Measurements from ENCODE around the gene DDX59.

DDX59 gene

GRCh38 chr1:200669314-200670241 is at the start of gene DDX59:
Gene DDX59, minus strand, starts transcription at chr1:200669907. Its CDS starts 3,167 bp downstream, at chr1:200666740.
- peak; percentile 93 for DNase-seq (ENCODE audit: insufficient read length, low spot score)
- FAIRE-seq = peak; percentile 82

DNA sequence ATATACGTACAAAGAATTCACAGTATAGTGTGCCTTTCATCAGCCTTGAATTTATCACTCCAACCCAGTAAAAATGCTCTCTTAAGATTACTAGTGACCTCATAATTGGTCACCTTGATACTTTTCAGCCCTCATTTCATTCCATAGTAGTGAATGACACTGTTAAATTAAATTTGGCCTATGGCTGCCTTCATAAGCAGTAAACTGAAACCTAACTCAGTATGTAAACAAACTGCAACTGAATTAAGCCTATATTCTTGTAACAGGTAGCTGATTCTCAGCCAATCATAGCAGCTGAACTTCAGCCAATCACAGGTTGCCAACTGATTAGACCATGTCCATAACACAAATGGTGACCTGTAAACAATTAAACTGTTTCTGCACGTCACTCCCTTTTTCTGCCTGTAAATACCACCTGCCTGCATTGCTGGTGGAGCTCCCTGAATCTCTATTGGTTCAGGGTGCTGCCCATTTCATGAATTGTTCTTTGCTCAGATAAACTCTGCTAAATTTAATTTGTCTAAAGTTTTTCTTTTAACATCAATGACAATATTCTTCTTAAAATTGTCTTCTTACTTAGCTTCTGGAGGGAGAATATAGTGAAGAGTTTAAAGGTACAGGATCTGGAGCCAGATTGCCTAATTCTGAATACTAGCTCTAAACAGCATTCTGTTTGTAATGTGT is 44.9 kb upstream of the DDX59 start:
- no peak for FAIRE-seq
- DNase-seq (ENCODE audit: insufficient read length, low spot score) = no peak

GRCh38 chr1:200710166-200710565 is 40.5 kb upstream of the DDX59 start:
- DNase-seq (ENCODE audit: insufficient read length, low spot score) (no peak), FAIRE-seq (no peak)

- DNase-seq (ENCODE audit: insufficient read length, low spot score) (no peak), FAIRE-seq (no peak)
Observed at GRCh38 chr1:200708769-200709168, 39.1 kb upstream of the DDX59 start.

- DNase-seq (ENCODE audit: insufficient read length, low spot score) (no peak), FAIRE-seq (no peak)
Observed at GRCh38 chr1:200708161-200708560, 38.5 kb upstream of the DDX59 start.

DNA sequence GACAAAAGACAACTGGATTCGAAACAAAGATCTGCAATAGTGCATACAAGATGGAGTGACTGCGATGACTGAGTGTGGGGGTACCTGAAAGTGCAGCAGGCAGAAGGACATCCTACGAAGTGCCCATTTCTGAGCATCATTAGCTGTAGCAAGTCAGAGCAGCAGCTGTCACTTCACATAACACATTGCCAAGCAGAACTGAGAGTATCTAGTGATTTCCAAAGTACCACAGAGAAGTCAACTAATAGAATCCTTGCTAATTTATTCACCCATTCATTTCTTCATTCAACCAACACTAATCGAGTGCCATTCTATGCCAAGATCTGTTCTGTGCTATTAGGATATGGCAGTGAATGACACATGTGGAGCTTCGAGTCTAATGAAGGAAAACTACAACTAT is 37.4 kb upstream of the DDX59 start:
- no peak for FAIRE-seq
- no peak for DNase-seq (ENCODE audit: insufficient read length, low spot score)

- no peak for FAIRE-seq
- DNase-seq (ENCODE audit: insufficient read length, low spot score) = no peak
Observed at GRCh38 chr1:200706111-200706814, 36.6 kb upstream of the DDX59 start.

- FAIRE-seq (no peak), DNase-seq (ENCODE audit: insufficient read length, low spot score) (no peak)
Observed at GRCh38 chr1:200704986-200705500, 35.3 kb upstream of the DDX59 start.

DNA sequence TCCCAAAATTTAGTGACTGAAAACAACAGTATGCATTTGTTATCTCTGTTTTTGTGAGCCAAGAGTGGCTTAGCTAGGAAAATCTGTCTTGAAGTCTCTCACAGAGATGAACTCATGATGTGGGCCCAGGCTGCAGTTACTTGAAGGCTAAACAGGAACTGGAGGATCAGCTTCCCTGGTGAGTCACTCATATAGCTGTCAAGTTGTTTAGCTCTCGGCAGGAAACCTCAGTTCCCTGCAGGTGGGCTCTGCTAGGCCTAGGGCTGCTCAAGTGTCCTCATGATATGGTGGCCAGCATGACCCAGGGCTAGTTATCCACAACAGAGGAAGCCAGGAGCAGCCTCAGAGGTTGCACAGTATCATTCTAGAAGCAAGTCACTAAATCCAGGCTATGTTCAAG is 30.2 kb upstream of the DDX59 start:
- peak; percentile 88 for FAIRE-seq
- DNase-seq (ENCODE audit: insufficient read length, low spot score) = peak; percentile 81

GRCh38 chr1:200694738-200695137 is 25.0 kb upstream of the DDX59 start:
- DNase-seq (ENCODE audit: insufficient read length, low spot score) (no peak), FAIRE-seq (no peak)

DNA sequence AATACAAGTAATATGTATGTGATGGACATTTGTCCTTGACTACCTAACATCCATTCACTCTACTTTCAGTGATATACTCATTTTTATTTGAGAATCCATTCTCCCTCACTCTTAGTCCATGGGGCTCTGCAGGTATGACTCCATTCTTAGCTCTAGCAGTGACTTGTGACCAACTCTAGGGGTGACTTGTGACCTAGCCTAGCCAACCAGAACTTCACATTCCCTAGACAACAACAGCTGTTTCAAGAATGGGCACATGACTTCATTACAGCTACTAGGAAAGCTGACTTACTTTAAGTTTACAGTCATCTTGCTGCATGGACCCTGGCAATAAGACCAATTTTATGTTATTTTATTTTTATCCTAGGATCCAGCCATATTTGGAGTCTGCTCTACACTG is 23.6 kb upstream of the DDX59 start:
- FAIRE-seq (no peak), DNase-seq (ENCODE audit: insufficient read length, low spot score) (no peak)

GRCh38 chr1:200692316-200692715 is 22.6 kb upstream of the DDX59 start:
- DNase-seq (ENCODE audit: insufficient read length, low spot score) (no peak), FAIRE-seq (no peak)

DNA sequence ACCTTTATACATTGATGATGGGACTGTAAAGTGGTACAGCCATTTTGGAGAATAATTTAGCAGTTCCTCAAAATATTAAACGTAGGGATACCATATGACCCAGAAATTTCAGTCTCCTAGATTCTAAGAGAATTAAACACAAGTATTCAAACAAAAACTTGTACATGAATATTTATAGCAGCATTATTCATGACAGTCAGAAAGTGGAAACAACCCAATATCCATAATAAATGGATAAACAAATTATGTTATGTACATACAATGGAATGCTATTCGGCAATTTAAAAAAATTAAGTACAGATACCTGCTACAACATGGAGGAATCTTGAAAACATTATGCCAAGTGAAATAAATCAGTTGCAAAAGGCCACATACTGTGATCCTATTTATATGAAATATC is 16.9 kb upstream of the DDX59 start:
- DNase-seq (ENCODE audit: insufficient read length, low spot score) = no peak
- no peak for FAIRE-seq

GRCh38 chr1:200684015-200684414 is 14.3 kb upstream of the DDX59 start:
- FAIRE-seq = no peak
- no peak for DNase-seq (ENCODE audit: insufficient read length, low spot score)

DNA sequence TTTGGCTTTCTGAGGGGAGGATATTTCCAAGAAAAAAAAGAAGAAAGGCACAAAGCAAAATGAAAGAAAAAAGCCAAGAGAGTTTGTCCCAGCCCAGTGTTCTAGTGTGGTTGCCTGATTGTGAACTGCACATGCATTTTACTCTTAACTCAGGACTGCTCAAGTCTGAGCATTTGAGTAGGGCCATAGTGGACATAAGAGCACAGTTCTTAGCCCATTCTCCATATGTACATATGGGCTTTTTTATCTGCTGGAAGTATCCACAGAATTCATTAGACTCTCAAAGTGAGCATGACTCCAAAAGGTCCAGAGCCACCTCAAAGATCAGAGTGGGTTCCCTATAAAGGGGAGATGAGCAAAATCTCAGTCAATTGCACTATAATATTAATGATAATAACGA is 13.6 kb upstream of the DDX59 start:
- FAIRE-seq (no peak), DNase-seq (ENCODE audit: insufficient read length, low spot score) (no peak)

- no peak for DNase-seq (ENCODE audit: insufficient read length, low spot score)
- FAIRE-seq = no peak
Observed at GRCh38 chr1:200681231-200681630, 11.5 kb upstream of the DDX59 start.

DNA sequence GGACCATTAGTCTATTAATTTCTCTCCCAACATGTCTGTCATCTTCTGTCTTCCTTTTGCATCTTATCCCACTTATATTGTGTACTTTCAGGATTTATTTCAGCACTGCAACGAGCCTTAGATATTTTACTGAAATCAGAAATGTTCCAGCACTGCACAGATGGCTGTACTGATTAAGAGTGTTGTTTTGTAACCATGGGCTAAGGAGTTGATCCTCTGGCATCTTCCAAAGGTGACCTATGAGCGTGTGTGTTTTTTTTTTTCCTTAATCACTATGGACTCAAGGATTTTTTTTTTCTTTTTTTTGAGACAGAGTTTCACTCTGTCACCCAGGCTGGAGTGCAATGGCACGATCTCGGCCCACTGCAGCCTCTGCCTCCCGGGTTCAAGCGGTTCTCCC is 7.1 kb upstream of the DDX59 start:
- FAIRE-seq = no peak
- no peak for DNase-seq (ENCODE audit: insufficient read length, low spot score)

DNA sequence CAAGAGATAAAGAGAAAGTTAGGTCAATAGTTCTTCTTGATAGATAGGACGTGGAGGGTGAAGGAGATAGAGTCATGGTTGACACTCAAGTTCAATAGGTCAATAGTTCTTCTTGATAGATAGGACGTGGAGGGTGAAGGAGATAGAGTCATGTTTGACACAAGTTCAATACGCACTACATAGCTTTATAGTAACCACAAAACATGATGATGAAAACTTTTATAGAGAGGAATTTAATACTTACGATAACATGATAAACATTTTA is 5.8 kb upstream of the DDX59 start:
- no peak for FAIRE-seq
- no peak for DNase-seq (ENCODE audit: insufficient read length, low spot score)

DNA sequence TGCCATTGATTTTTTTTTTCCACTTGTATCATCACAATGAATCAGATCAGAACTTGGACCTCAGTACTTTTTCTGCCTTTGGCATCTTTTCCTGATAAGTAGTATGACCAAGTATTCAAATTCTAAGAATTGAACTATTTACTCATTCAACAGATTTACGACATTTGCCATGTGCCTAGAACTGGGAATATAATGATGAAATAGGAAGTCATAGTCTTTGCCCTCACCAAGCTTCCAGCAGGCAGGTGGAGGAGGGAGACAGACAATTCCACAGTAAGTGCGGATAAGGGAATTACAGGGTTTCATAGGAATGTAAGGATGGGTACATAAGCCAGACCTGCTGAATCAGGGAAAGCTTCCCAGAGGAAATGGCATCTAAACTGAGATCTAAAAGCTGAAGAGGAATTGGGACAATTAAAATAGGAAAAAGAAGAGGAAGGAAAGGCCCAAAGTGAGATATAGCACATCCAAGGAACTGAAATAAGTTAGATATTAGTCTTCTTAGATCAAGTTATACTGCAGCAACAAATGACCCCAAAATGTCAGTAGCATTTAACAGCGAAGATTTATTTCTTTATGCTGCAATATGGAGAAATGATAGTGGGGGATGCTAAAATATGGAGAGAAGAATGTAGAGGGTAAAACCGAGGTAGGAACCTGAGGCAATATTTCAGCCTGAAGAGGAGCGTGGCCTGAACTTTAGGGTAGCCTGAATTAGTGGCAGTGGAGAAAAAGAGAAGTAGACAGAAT is 5.3 kb upstream of the DDX59 start:
- FAIRE-seq = no peak

GRCh38 chr1:200673952-200674823 is 4.5 kb upstream of the DDX59 start:
- DNase-seq (ENCODE audit: insufficient read length, low spot score) (no peak), FAIRE-seq (no peak)

More for the DNA sequence above, 5.3 kb upstream of the DDX59 start:
- no peak for DNase-seq (ENCODE audit: insufficient read length, low spot score)
